Tibial nerve (tissue), 4 donors: ENCODE data around the gene UCK2.

Experiments
- EP300 ChIP-seq, 2 donors: sonication (generic); formaldehyde crosslinking; IDR thresholded peaks; one replicate each; pipeline ENCODE4 v1.6.1; 2017; ENCODE audit warnings: antibody characterized with exemption in 2 of 2, mild to moderate bottlenecking in 1 of 2
- TF ChIP-seq, protein P1 (sequence below), 5 experiments: fragments of 200-600 bp in 3 of 5; fragments of 450-650 bp in 2 of 5; sonication (generic) in 3 of 5; IDR thresholded peaks; one replicate each; pipeline ENCODE4 v1.5.1; 2016 to 2019; ENCODE audit warnings: antibody characterized with exemption in 5 of 5, mild to moderate bottlenecking in 3 of 5, moderate library complexity in 2 of 5

GRCh38 chr1:165807613-165808012 is 19.8 kb upstream of the UCK2 start:
- TF ChIP-seq, protein P1, sequence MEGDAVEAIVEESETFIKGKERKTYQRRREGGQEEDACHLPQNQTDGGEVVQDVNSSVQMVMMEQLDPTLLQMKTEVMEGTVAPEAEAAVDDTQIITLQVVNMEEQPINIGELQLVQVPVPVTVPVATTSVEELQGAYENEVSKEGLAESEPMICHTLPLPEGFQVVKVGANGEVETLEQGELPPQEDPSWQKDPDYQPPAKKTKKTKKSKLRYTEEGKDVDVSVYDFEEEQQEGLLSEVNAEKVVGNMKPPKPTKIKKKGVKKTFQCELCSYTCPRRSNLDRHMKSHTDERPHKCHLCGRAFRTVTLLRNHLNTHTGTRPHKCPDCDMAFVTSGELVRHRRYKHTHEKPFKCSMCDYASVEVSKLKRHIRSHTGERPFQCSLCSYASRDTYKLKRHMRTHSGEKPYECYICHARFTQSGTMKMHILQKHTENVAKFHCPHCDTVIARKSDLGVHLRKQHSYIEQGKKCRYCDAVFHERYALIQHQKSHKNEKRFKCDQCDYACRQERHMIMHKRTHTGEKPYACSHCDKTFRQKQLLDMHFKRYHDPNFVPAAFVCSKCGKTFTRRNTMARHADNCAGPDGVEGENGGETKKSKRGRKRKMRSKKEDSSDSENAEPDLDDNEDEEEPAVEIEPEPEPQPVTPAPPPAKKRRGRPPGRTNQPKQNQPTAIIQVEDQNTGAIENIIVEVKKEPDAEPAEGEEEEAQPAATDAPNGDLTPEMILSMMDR (IDR thresholded peaks at IDR 0.05) = no peak
- no peak for TF ChIP-seq EP300 (IDR thresholded peaks at IDR 0.05)
